Sigmoid colon (tissue), 4 donors: ENCODE measurements around the gene PRRT1.

Source experiments
- EP300 ChIP-seq, 4 donors: sonication (generic); formaldehyde crosslinking; IDR thresholded peaks; one replicate each; pipeline ENCODE4 v1.6.1; 2017; ENCODE audit warnings: antibody characterized with exemption in 4 of 4
- POLR2A ChIP-seq, 2 donors: fragments of 450-650 bp; IDR thresholded peaks; one replicate each; pipeline ENCODE4 v1.6.1; 2016; ENCODE audit warnings: antibody characterized with exemption in 2 of 2, mild to moderate bottlenecking in 2 of 2, moderate library complexity in 2 of 2
- TF ChIP-seq, protein P1 (sequence below), 4 experiments: fragments of 450-650 bp in 3 of 4; fragments of 200-600 bp in 1 of 4; IDR thresholded peaks; one replicate each; pipeline ENCODE4 v1.5.1; 2016 to 2019; ENCODE audit warnings: antibody characterized with exemption in 4 of 4, mild to moderate bottlenecking in 3 of 4, moderate library complexity in 2 of 4

DNA sequence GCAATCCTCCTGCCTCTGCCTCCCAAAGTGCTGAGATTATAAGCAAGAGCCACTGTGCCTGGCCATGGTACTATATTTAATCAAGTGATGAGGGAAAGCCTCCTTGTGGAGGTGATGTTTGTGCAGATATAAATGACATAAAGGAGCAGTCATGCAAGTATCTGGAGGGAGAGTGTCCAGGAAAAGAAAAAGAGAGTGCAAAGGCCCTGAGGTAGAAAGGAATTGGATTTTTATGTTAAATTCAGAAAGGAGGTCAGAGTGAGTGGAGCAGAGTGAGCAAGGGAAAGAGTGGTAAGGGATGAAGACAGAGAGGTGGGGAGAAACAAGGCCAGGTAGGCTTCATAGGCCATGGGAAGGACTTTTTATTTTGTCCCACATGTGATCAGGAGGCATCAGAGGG lies 14.3 kb downstream of the PRRT1 start:
- TF ChIP-seq, protein P1, sequence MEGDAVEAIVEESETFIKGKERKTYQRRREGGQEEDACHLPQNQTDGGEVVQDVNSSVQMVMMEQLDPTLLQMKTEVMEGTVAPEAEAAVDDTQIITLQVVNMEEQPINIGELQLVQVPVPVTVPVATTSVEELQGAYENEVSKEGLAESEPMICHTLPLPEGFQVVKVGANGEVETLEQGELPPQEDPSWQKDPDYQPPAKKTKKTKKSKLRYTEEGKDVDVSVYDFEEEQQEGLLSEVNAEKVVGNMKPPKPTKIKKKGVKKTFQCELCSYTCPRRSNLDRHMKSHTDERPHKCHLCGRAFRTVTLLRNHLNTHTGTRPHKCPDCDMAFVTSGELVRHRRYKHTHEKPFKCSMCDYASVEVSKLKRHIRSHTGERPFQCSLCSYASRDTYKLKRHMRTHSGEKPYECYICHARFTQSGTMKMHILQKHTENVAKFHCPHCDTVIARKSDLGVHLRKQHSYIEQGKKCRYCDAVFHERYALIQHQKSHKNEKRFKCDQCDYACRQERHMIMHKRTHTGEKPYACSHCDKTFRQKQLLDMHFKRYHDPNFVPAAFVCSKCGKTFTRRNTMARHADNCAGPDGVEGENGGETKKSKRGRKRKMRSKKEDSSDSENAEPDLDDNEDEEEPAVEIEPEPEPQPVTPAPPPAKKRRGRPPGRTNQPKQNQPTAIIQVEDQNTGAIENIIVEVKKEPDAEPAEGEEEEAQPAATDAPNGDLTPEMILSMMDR (IDR thresholded peaks at IDR 0.05): no peak
- TF ChIP-seq POLR2A (IDR thresholded peaks at IDR 0.05) (no peak), EP300 (IDR thresholded peaks at IDR 0.05) (no peak)
